Ovary (tissue), 3 donors: ENCODE measurements around the gene WEE1.

Experiments used
- EP300 ChIP-seq: sonication (generic); formaldehyde crosslinking; IDR thresholded peaks from one replicate; pipeline ENCODE4 v1.6.1; 2017; ENCODE audit warnings: antibody characterized with exemption
- POLR2A ChIP-seq: fragments of 450-650 bp; IDR thresholded peaks from one replicate; pipeline ENCODE4 v1.6.1; 2017; ENCODE audit warnings: antibody characterized with exemption, mild to moderate bottlenecking, moderate library complexity
- TF ChIP-seq, protein P1 (sequence below), 3 donors: fragments of 450-650 bp in 2 of 3; fragments of 200-600 bp in 1 of 3; IDR thresholded peaks; one replicate each; pipeline versions ENCODE4 v1.5.1 to v1.8.0; 2016 to 2022; ENCODE audit warnings: antibody characterized with exemption in 3 of 3, mild to moderate bottlenecking in 1 of 3
- donor health status: DM: no; HTN: no; CAD: no.

DNA sequence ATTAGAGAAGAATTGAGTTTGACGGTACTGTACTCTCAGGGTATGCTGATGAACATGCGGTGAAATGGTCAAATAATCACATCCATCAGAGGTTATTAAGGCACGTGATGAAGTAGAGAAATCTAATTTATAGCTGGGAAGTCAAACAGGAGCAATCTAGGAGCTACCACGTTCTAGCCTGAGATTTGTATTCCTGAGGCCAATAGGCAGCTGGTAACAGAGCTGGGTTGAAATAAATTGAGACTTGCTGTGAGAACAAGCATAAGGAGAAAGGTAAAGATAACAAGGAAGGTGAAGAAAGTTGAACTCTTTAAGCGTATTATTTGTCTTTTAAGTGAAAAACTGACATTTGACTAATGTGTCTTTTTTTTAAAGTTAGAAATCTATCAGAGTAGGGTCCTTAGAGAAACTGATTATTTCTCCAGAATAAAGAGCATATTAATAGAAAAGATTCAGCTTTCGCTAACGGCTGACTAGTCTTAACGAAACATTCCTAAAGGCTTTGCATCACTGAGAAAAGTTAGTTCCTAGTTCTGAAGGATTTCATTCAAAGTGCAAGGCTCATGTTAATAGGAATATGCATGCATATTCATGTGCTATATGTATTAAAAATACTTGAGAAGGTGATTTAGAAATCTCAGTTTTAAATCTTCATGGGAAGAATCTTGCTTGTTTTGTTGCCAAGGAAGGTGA lies 5.2 kb upstream of the WEE1 start:
- TF ChIP-seq POLR2A (no peak), EP300 (no peak)
- TF ChIP-seq, protein P1, sequence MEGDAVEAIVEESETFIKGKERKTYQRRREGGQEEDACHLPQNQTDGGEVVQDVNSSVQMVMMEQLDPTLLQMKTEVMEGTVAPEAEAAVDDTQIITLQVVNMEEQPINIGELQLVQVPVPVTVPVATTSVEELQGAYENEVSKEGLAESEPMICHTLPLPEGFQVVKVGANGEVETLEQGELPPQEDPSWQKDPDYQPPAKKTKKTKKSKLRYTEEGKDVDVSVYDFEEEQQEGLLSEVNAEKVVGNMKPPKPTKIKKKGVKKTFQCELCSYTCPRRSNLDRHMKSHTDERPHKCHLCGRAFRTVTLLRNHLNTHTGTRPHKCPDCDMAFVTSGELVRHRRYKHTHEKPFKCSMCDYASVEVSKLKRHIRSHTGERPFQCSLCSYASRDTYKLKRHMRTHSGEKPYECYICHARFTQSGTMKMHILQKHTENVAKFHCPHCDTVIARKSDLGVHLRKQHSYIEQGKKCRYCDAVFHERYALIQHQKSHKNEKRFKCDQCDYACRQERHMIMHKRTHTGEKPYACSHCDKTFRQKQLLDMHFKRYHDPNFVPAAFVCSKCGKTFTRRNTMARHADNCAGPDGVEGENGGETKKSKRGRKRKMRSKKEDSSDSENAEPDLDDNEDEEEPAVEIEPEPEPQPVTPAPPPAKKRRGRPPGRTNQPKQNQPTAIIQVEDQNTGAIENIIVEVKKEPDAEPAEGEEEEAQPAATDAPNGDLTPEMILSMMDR (IDR thresholded peaks at IDR 0.05) = no peak
